Activated CD8-positive, alpha-beta T cell treated with anti-CD3 and anti-CD28 coated beads for 36 hours (primary cell): ENCODE results near the gene SMIM35. TPM values are rescaled to one million over a fixed set of nuclear protein-coding genes. Genes with fewer than 3 reads are reported as not detected.

Experiments used
- ATAC-seq: fragments of 200-7000 bp; cut with Tn5 transposase; one replicate; pipeline ENCODE4 v1.10.0; 2021; ENCODE audit warnings: mild to moderate bottlenecking, moderate library complexity
- CTCF ChIA-PET: fragments of 350-600 bp; sonication (Branson Sonifier 250); formaldehyde crosslinking; loops from one replicate; lab custom pipeline; 2021; ENCODE audit warnings: antibody characterized with exemption; lab: Charles Lee
- POLR2A ChIA-PET: fragments of 350-600 bp; sonication (Branson Sonifier 250); formaldehyde crosslinking; loops from one replicate; lab custom pipeline; 2021; ENCODE audit warnings: antibody characterized with exemption; lab: Charles Lee
- DNase-seq: peaks from one replicate; pipeline ENCODE4 v3.0.0-alpha.2; 2020
- H3K27ac Mint-ChIP-seq: one replicate; pipeline ENCODE4 v1.8.0; 2021; ENCODE audit warnings: mild to moderate bottlenecking, mixed read lengths
- H3K27me3 Mint-ChIP-seq: one replicate; pipeline ENCODE4 v1.8.0; 2021; ENCODE audit warnings: mixed read lengths
- H3K36me3 Mint-ChIP-seq: one replicate; pipeline ENCODE4 v1.8.0; 2021; ENCODE audit warnings: low read depth, mixed read lengths
- H3K4me1 Mint-ChIP-seq: one replicate; pipeline ENCODE4 v1.8.0; 2021; ENCODE audit warnings: low read depth, mixed read lengths
- H3K4me3 Mint-ChIP-seq: one replicate; pipeline ENCODE4 v1.8.0; 2021; ENCODE audit warnings: mild to moderate bottlenecking, moderate library complexity, mixed read lengths
- H3K9me3 Mint-ChIP-seq: one replicate; pipeline ENCODE4 v1.8.0; 2021; ENCODE audit warnings: mixed read lengths
- CTCF ChIP-seq: fragments of 200-600 bp; IDR thresholded peaks from one replicate; pipeline ENCODE4 v1.8.0; 2022; ENCODE audit warnings: antibody characterized with exemption, mild to moderate bottlenecking
- intact Hi-C: fragments of 100-400 bp; cut with micrococcal nuclease; formaldehyde crosslinking; loops from one replicate; pipeline ENCODE4 v1.10.0; 2022
- total RNA-seq, 2 experiments: library from RNA; stranded (reverse); gene quantifications; one replicate each; pipeline ENCODE4 v1.2.3, GENCODE V29; 2021

SMIM35 gene
- total RNA-seq, 2 experiments from 2014 or later, result 0.27 to 0.32 TPM

- intact Hi-C loops, result no loop called here
- H3K9me3 Mint-ChIP-seq, result no peaks in the 10 kb centered on the region
- no peaks in the 10 kb centered on the region for H3K36me3 Mint-ChIP-seq
- POLR2A ChIA-PET, result interaction anchor here (0.9 kb wide), 1 partner anchor 12 kb away, joined by 3 read pairs; no protein-coding TSS in a partner anchor
- TF ChIP-seq CTCF, result no peak
- H3K27me3 Mint-ChIP-seq, result no peaks in the 10 kb centered on the region
- CTCF ChIA-PET, result no interaction called here
- DNase-seq (no peak), ATAC-seq (no peak)
- H3K27ac Mint-ChIP-seq, result no peak overlapping the region
- H3K4me3 Mint-ChIP-seq, result no peak overlapping the region
- H3K4me1 Mint-ChIP-seq, result peaks cover 20% of the 10 kb centered on the region
Measured at GRCh38 chr11:118111744-118112035, 24.9 kb upstream of the SMIM35 start.

GRCh38 chr11:118111019-118111743 lies 24.4 kb upstream of the SMIM35 start:
- Mint-ChIP-seq H3K4me3 (no peak overlapping the region), H3K27me3 (no peaks in the 10 kb centered on the region)
- POLR2A ChIA-PET, result interaction anchor here (0.9 kb wide), 1 partner anchor 11 kb away, joined by 3 read pairs; no protein-coding TSS in a partner anchor

GRCh38 chr11:118109231-118109630 lies 22.5 kb upstream of the SMIM35 start:
- H3K4me1 Mint-ChIP-seq, result peaks cover 5% of the 10 kb centered on the region
- ATAC-seq, result no peak
- TF ChIP-seq CTCF, result no peak
- intact Hi-C loops, result no loop called here
- no peak overlapping the region for H3K27ac Mint-ChIP-seq
- H3K27me3 Mint-ChIP-seq, result no peaks in the 10 kb centered on the region
- ChIA-PET POLR2A (no interaction called here), CTCF (interaction anchor here (1.6 kb wide), 1 partner anchor 62 kb away, joined by 4 read pairs; no protein-coding TSS in a partner anchor)
- no peaks in the 10 kb centered on the region for H3K36me3 Mint-ChIP-seq
- no peaks in the 10 kb centered on the region for H3K9me3 Mint-ChIP-seq
- H3K4me3 Mint-ChIP-seq, result no peak overlapping the region
- DNase-seq, result no peak

More at GRCh38 chr11:118111019-118111743, 24.4 kb upstream of the SMIM35 start:
- intact Hi-C loops, result no loop called here
- Mint-ChIP-seq H3K4me1 (peaks cover 16% of the 10 kb centered on the region), H3K27ac (no peak overlapping the region), H3K9me3 (no peaks in the 10 kb centered on the region), H3K36me3 (no peaks in the 10 kb centered on the region)
- DNase-seq (no peak), ATAC-seq (no peak)
- no peak for TF ChIP-seq CTCF
- CTCF ChIA-PET, result interaction anchor here (0.6 to 1.6 kb wide), 2 partner anchors 60 to 1431 kb away, joined by 3 to 4 read pairs; no protein-coding TSS in a partner anchor

GRCh38 chr11:118108513-118108912 lies 21.8 kb upstream of the SMIM35 start:
- no peak overlapping the region for H3K4me3 Mint-ChIP-seq
- DNase-seq (no peak), ATAC-seq (no peak)
- H3K36me3 Mint-ChIP-seq, result no peaks in the 10 kb centered on the region
- ChIA-PET CTCF (interaction anchor here (1.3 kb wide), 1 partner anchor 10 kb away, joined by 3 read pairs; no protein-coding TSS in a partner anchor), POLR2A (interaction anchor here (1.1 kb wide), 1 partner anchor 17 kb away, joined by 3 read pairs; no protein-coding TSS in a partner anchor)
- TF ChIP-seq CTCF, result no peak
- no peak overlapping the region for H3K27ac Mint-ChIP-seq
- H3K9me3 Mint-ChIP-seq, result no peaks in the 10 kb centered on the region
- no peaks in the 10 kb centered on the region for H3K27me3 Mint-ChIP-seq
- H3K4me1 Mint-ChIP-seq, result peaks cover 4% of the 10 kb centered on the region
- intact Hi-C loops, result no loop called here

- ATAC-seq (no peak), DNase-seq (no peak)
- no peak overlapping the region for H3K4me3 Mint-ChIP-seq
- peaks cover 1% of the 10 kb centered on the region for H3K27me3 Mint-ChIP-seq
- peaks cover 2% of the 10 kb centered on the region for H3K4me1 Mint-ChIP-seq
- H3K36me3 Mint-ChIP-seq, result no peaks in the 10 kb centered on the region
- H3K27ac Mint-ChIP-seq, result no peak overlapping the region
- TF ChIP-seq CTCF, result no peak
- no peaks in the 10 kb centered on the region for H3K9me3 Mint-ChIP-seq
- POLR2A ChIA-PET, result no interaction called here
- CTCF ChIA-PET, result interaction anchor here (0.9 kb wide), 1 partner anchor 35 kb away, joined by 3 read pairs; no protein-coding TSS in a partner anchor
- intact Hi-C loops, result no loop called here
Measured at GRCh38 chr11:118106789-118107335, 20.1 kb upstream of the SMIM35 start.
